K562 (cell line): ENCODE results near the gene MBOAT7. TPM values are rescaled to one million over a fixed set of nuclear protein-coding genes. Genes with fewer than 3 reads are reported as not detected.

Experiments
- ATAC-seq: fragments of 200-7000 bp; cut with Tn5 transposase; 3 replicates; pipeline ENCODE4 v1.9.1; 2020; ENCODE audit warnings: moderate library complexity
- BruUV-seq: library from RNA; stranded (reverse); fragments of 400-500 nt; replicated peaks from 2 replicates; lab custom pipeline; 2021; lab: Mats Ljungman, UMichigan
- CTCF ChIA-PET: fragments of 300-600 bp; formaldehyde crosslinking; extraction: SDS; loops from one replicate; lab custom pipeline; 2021; ENCODE audit warnings: low intra/inter-chr PET ratio; lab: Yijun Ruan, JAX
- POLR2A ChIA-PET: fragments of 300-600, 350-650 bp; sonication (Branson Sonifier 250); formaldehyde crosslinking; extraction: SDS; loops from one replicate; lab custom pipeline; 2021; ENCODE audit warnings: antibody characterized with exemption, inconsistent platforms; lab: Yijun Ruan, JAX
- DNase-seq, 4 experiments: peaks; one replicate each; pipeline versions ENCODE4 v3.0.0 to v3.0.0-alpha.2; 2011 to 2018; ENCODE audit warnings: low spot score in 3 of 4, mixed read lengths in 3 of 4; ENCODE audit errors: extremely low read depth in 1 of 4
- FAIRE-seq: peaks from 2 replicates; lab custom pipeline; 2011; peaks lifted over from hg19 to GRCh38; lab: Jason Lieb, UNC
- H2AFZ ChIP-seq: 2 replicates; pipeline ENCODE4 v1.6.0; 2011; ENCODE audit warnings: low read depth, low read length, control low read depth, inconsistent platforms
- H3K27ac ChIP-seq: fragments of 200-600 bp; 3 replicates; pipeline ENCODE4 v1.8.0; 2011; ENCODE audit warnings: low read depth, mild to moderate bottlenecking, control low read depth, inconsistent platforms, low read length, moderate library complexity, mixed read lengths; ENCODE audit errors: extremely low read depth
- H3K27me3 ChIP-seq, 2 experiments: fragments of 300-600 bp in 1 of 2; 2 replicates in 1 of 2; 3 replicates in 1 of 2; pipeline versions ENCODE4 v1.6.0 to v1.8.0; 2011; ENCODE audit warnings: inconsistent platforms in 2 of 2, low read length in 2 of 2, mild to moderate bottlenecking in 1 of 2, mixed read lengths in 1 of 2, moderate library complexity in 1 of 2; ENCODE audit not compliant: control insufficient read depth in 2 of 2, insufficient read depth in 2 of 2
- H3K36me3 ChIP-seq: fragments of 300-600 bp; 3 replicates; pipeline ENCODE4 v1.8.0; 2011; ENCODE audit warnings: mild to moderate bottlenecking, low read length, inconsistent platforms; ENCODE audit not compliant: control insufficient read depth, insufficient read depth
- H3K4me1 ChIP-seq, 2 experiments: fragments of 200-600 bp in 1 of 2; replicated peaks in 1 of 2; 2 replicates in 1 of 2; 3 replicates in 1 of 2; pipeline versions ENCODE4 v1.5.1 to v1.8.0; 2011; ENCODE audit warnings: inconsistent platforms in 2 of 2, low read length in 2 of 2, mild to moderate bottlenecking in 1 of 2, mixed read lengths in 1 of 2, moderate library complexity in 1 of 2; ENCODE audit not compliant: control insufficient read depth in 2 of 2, insufficient read depth in 2 of 2
- H3K4me2 ChIP-seq: 2 replicates; pipeline ENCODE4 v1.6.1; 2011; ENCODE audit warnings: low read length, control low read depth, inconsistent platforms, mixed read lengths; ENCODE audit not compliant: insufficient read depth
- H3K4me3 ChIP-seq: fragments of 200-600 bp; sonication (generic), shearing (Covaris generic); 2 replicates; pipeline ENCODE4 v1.5.1; 2016; ENCODE audit warnings: control low read depth, inconsistent platforms
- H3K79me2 ChIP-seq: fragments of 200-600 bp; 3 replicates; pipeline ENCODE4 v1.8.0; 2011; ENCODE audit warnings: low read length, inconsistent platforms; ENCODE audit not compliant: control insufficient read depth, insufficient read depth
- H3K9ac ChIP-seq, 2 experiments: 2 replicates each; pipeline versions ENCODE4 v1.6.0 to v1.6.1; 2011; ENCODE audit warnings: low read depth in 2 of 2, low read length in 2 of 2, control low read depth in 1 of 2, inconsistent platforms in 1 of 2, mild to moderate bottlenecking in 1 of 2, mixed read lengths in 1 of 2; ENCODE audit not compliant: insufficient read depth in 1 of 2
- H3K9me1 ChIP-seq: one replicate; pipeline ENCODE4 v1.6.0; 2011; ENCODE audit warnings: inconsistent platforms, mild to moderate bottlenecking, low read length, moderate library complexity; ENCODE audit not compliant: control insufficient read depth, insufficient read depth
- H3K9me3 ChIP-seq: replicated peaks from 2 replicates; pipeline ENCODE4 v1.5.1; 2011; ENCODE audit warnings: low read depth, low read length, inconsistent platforms; ENCODE audit not compliant: control insufficient read depth, insufficient read depth
- H4K20me1 ChIP-seq: replicated peaks from 2 replicates; pipeline ENCODE4 v1.6.1; 2011; ENCODE audit warnings: low read length, inconsistent platforms, mixed read lengths; ENCODE audit not compliant: control insufficient read depth, insufficient read depth
- CBX8 ChIP-seq: fragments of 200-600 bp; sonication (generic); IDR thresholded peaks from 2 replicates; pipeline ENCODE4 v1.6.1; 2012; ENCODE audit warnings: borderline replicate concordance, mixed run types, low read depth, mild to moderate bottlenecking, moderate library complexity, mixed read lengths, low read length, control low read depth, inconsistent platforms; ENCODE audit not compliant: poor library complexity, severe bottlenecking; ENCODE audit errors: extremely low read depth
- HNRNPUL1 ChIP-seq: fragments of 200-400 bp; formaldehyde crosslinking; IDR thresholded peaks from 2 replicates; pipeline ENCODE4 v1.6.1; 2017; ENCODE audit warnings: low read length
- JUN ChIP-seq, 2 experiments: sonication (generic) in 1 of 2; formaldehyde crosslinking in 1 of 2; IDR thresholded peaks; 2 replicates each; pipeline versions ENCODE4 v1.6.1 to v1.8.0; 2012 to 2022; ENCODE audit warnings: borderline replicate concordance in 2 of 2, mild to moderate bottlenecking in 2 of 2, improper control_type of control experiment in 1 of 2, low read depth in 1 of 2, low read length in 1 of 2, missing genetic modification reagents in 1 of 2
- KDM4B ChIP-seq, 2 experiments: fragments of 450-650 bp in 1 of 2; sonication (generic) in 1 of 2; IDR thresholded peaks; 2 replicates each; pipeline ENCODE4 v1.6.1; 2016 to 2017; ENCODE audit warnings: borderline replicate concordance in 2 of 2, antibody characterized with exemption in 1 of 2, low read depth in 1 of 2, mild to moderate bottlenecking in 1 of 2
- MBD2 ChIP-seq: sonication (generic); IDR thresholded peaks from 2 replicates; pipeline ENCODE4 v1.6.1; 2016; ENCODE audit warnings: low read depth, borderline replicate concordance
- POLR3G ChIP-seq: IDR thresholded peaks from 2 replicates; pipeline ENCODE4 v1.6.1; 2011; ENCODE audit not compliant: insufficient read length, insufficient replicate concordance; ENCODE audit errors: extremely low read depth
- SIN3B ChIP-seq: fragments of 450-650 bp; IDR thresholded peaks from 2 replicates; pipeline ENCODE4 v1.6.1; 2017; ENCODE audit warnings: low read depth, mild to moderate bottlenecking, moderate library complexity
- SRF ChIP-seq, 2 experiments: fragments of 250-450, 450-650 bp in 1 of 2; sonication (Bioruptor Pico) in 1 of 2; sonication (generic) in 1 of 2; formaldehyde crosslinking; IDR thresholded peaks; 2 replicates each; pipeline versions ENCODE4 v1.5.0 to v1.5.1; 2020 to 2022; ENCODE audit warnings: mild to moderate bottlenecking in 1 of 2, missing genetic modification reagents in 1 of 2
- THRA ChIP-seq: fragments of 450-650 bp; IDR thresholded peaks from 2 replicates; pipeline ENCODE4 v1.6.1; 2017; ENCODE audit warnings: mild to moderate bottlenecking, moderate library complexity
- TSC22D4 ChIP-seq: fragments of 450-650 bp; IDR thresholded peaks from 2 replicates; pipeline ENCODE4 v1.6.1; 2016; ENCODE audit warnings: missing genetic modification characterization, missing biosample characterization, control low read depth
- ZBTB1 ChIP-seq: sonication (generic); formaldehyde crosslinking; IDR thresholded peaks from 2 replicates; pipeline ENCODE4 v1.8.1; 2023; ENCODE audit warnings: missing genetic modification reagents, low read depth, mild to moderate bottlenecking, borderline replicate concordance
- ZC3H11A ChIP-seq: IDR thresholded peaks from 2 replicates; pipeline ENCODE4 v1.6.1; 2012; ENCODE audit warnings: low read depth, low read length, improper control_type of control experiment
- ZNF274 ChIP-seq: IDR thresholded peaks from 2 replicates; pipeline ENCODE4 v1.6.1; 2011; ENCODE audit warnings: low read depth, mild to moderate bottlenecking, low read length, moderate library complexity, borderline replicate concordance
- ZNF311 ChIP-seq: fragments of 250-450 bp; sonication (Bioruptor Pico); IDR thresholded peaks from 2 replicates; pipeline ENCODE4 v1.4.0; 2020; ENCODE audit warnings: mild to moderate bottlenecking, moderate library complexity
- WGBS: fragments of 100-300 bp; shearing (Covaris generic); methylation state at CpG from one replicate; pipeline ENCODE4 v1.1.6; 2016; ENCODE audit warnings: low coverage, mixed read lengths; ENCODE audit not compliant: insufficient coverage; ENCODE audit errors: missing lambda C conversion rate; 5-methylcytosine and 5-hydroxymethylcytosine counted together
- in situ Hi-C: fragments of 300-500 bp; cut with MboI; formaldehyde crosslinking; loops from 4 replicates; pipeline ENCODE4 v1.15.0; 2018; ENCODE audit warnings: inconsistent platforms, mixed read lengths
- intact Hi-C: fragments of 100-400 bp; cut with micrococcal nuclease; formaldehyde crosslinking; loops from 2 replicates; pipeline ENCODE4 v1.14.2; 2022
- polyA plus RNA-seq, 8 experiments: library from polyadenylated mRNA; depleted of rRNA in 4 of 8; stranded (reverse) in 5 of 8; unstranded in 3 of 8; fragments of >200 nt; fragmentation: Nextera tagmentation in 2 of 8; fragmentation: Illumina TruSeq in 1 of 8; extraction: Ambion mirVana in 2 of 8; extraction: Trizol in 1 of 8; gene quantifications; 2 replicates each; pipeline versions ENCODE4 v1.2.1 to v1.2.3, GENCODE V29; 2011 to 2014; ENCODE audit warnings: inconsistent platforms in 1 of 8, missing spikeins in 1 of 8
- total RNA-seq, 7 experiments: library from RNA; depleted of rRNA in 6 of 7; stranded (reverse); fragments of >200 nt in 6 of 7; fragmentation: Illumina TruSeq in 2 of 7; extraction: Trizol in 2 of 7; gene quantifications; 2 replicates each; pipeline versions ENCODE4 v1.2.1 to v1.2.3, GENCODE V29; 2011 to 2021; ENCODE audit warnings: low replicate concordance in 1 of 7
- TF ChIP-seq, protein P1 (sequence below), 3 experiments: fragments of 200-800 bp in 1 of 3; fragments of 250-450 bp in 1 of 3; fragments of 450-650 bp in 1 of 3; sonication (Bioruptor Pico) in 1 of 3; sonication (Bioruptor generic) in 1 of 3; formaldehyde crosslinking in 1 of 3; IDR thresholded peaks; 2 replicates each; pipeline versions ENCODE4 v1.6.1 to v1.8.0; 2016 to 2022; ENCODE audit warnings: mild to moderate bottlenecking in 2 of 3, missing genetic modification characterization in 2 of 3, missing compliant biosample characterization in 1 of 3, moderate library complexity in 1 of 3

The MBOAT7 gene
- total and polyA plus RNA-seq, 9 of the 15 experiments (the other 6 are each of a cell fraction or from before 2014, with no cell fraction given), result 1.4 to 153 (median 56.1) TPM

DNA sequence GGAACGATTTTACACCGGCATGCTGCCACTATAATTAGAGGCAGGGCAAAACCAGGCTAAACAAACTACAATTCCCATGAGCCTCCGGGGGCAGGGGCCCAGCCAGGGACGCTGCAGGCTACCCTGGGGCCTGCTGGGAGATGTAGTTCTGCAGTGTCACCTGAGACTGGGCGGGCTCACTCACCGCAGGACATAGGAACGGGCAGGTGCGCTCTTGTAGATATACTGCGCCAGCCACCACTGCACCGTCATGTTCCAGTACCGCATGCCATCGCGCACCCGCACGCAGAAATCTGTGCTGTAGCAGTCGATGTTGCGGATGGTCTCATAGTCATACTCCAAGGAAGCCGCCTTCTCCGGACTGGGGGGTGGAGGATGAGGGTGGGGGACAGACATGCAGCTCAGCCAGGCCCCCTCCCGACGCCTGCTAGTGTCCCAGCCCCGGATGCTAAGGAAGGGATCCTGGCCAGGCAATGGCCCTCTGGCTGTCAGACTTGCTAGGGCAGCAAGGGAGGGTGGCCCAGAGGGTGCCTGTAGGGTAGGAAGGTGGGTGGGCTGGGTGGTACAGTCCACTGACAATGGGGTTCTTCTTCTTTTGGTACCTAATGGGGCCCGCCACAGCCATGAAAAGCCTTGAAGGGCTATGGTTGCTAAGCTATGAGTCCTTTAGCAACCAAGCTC lies 10.7 kb downstream of the MBOAT7 start:
- H3K9me1 ChIP-seq, result peaks cover 3% of the 10 kb centered on the region
- WGBS, result 90% methylated on average over 21 of the region's 23 CpGs
- H4K20me1 ChIP-seq, result no peaks in the 10 kb centered on the region; the same call in 1 of the 2 replicates
- CTCF ChIA-PET, result no interaction called here
- in situ Hi-C loops (no loop called here), intact Hi-C loops (no loop called here)
- BruUV-seq, result no TSS peak
- H3K4me3 ChIP-seq, result no peak overlapping the region
- peaks cover 57% of the 10 kb centered on the region; the same call in 2 of the 3 replicates for H3K36me3 ChIP-seq
- H3K9ac ChIP-seq, result peak overlapping the region in 1 of 2 experiments; percentile 61; a peak in 1 of 4 replicates
- no peaks in the 10 kb centered on the region for H3K79me2 ChIP-seq
- no peaks in the 10 kb centered on the region for H3K27me3 ChIP-seq
- ATAC-seq (peak; percentile 93), FAIRE-seq (peak; percentile 74), DNase-seq (peak in 2 of 4 experiments; percentile 41 to 55)
- no peaks in the 10 kb centered on the region for H3K9me3 ChIP-seq
- H3K4me1 ChIP-seq, result peaks cover 0 to 24% of the 10 kb centered on the region in 2 experiments; a peak in 2 of 5 replicates
- H2AFZ ChIP-seq, result no peak overlapping the region
- no peak overlapping the region for H3K4me2 ChIP-seq
- POLR2A ChIA-PET, result interaction anchor here (0.6 to 1.7 kb wide), 3 partner anchors 11 to 42 kb away, joined by 3 to 10 read pairs (median 8); partner anchors contain the start of genes MBOAT7 and RPS9
- H3K27ac ChIP-seq, result no peak overlapping the region
- TF ChIP-seq, protein P1, sequence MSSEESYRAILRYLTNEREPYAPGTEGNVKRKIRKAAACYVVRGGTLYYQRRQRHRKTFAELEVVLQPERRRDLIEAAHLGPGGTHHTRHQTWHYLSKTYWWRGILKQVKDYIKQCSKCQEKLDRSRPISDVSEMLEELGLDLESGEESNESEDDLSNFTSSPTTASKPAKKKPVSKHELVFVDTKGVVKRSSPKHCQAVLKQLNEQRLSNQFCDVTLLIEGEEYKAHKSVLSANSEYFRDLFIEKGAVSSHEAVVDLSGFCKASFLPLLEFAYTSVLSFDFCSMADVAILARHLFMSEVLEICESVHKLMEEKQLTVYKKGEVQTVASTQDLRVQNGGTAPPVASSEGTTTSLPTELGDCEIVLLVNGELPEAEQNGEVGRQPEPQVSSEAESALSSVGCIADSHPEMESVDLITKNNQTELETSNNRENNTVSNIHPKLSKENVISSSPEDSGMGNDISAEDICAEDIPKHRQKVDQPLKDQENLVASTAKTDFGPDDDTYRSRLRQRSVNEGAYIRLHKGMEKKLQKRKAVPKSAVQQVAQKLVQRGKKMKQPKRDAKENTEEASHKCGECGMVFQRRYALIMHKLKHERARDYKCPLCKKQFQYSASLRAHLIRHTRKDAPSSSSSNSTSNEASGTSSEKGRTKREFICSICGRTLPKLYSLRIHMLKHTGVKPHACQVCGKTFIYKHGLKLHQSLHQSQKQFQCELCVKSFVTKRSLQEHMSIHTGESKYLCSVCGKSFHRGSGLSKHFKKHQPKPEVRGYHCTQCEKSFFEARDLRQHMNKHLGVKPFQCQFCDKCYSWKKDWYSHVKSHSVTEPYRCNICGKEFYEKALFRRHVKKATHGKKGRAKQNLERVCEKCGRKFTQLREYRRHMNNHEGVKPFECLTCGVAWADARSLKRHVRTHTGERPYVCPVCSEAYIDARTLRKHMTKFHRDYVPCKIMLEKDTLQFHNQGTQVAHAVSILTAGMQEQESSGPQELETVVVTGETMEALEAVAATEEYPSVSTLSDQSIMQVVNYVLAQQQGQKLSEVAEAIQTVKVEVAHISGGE (CRISPR knock-in tag; IDR thresholded peaks at IDR 0.05), result no peak
- TF ChIP-seq TSC22D4 (tag), result no peak
- no peak for TF ChIP-seq KDM4B (IDR thresholded peaks at IDR 0.05; ENCODE audit: borderline replicate concordance in 2 of 2, low read depth in 1 of 2)
- TF ChIP-seq SRF (CRISPR knock-in tag; IDR thresholded peaks at IDR 0.05), result no peak
- no peak for TF ChIP-seq ZNF274
- peak; percentile 76 for TF ChIP-seq MBD2
- TF ChIP-seq ZBTB1 (CRISPR knock-in tag), result no peak
- no peak for TF ChIP-seq JUN (IDR thresholded peaks at IDR 0.05; ENCODE audit: borderline replicate concordance, low read depth, low read length)
- TF ChIP-seq JUN (CRISPR knock-in tag; IDR thresholded peaks at IDR 0.05; ENCODE audit: borderline replicate concordance), result no peak
- TF ChIP-seq CBX8, result no peak
- TF ChIP-seq ZC3H11A, result no peak
- no peak for TF ChIP-seq POLR3G
- no peak for TF ChIP-seq SIN3B
- no peak for TF ChIP-seq THRA
- TF ChIP-seq ZNF311, result no peak
- no peak for TF ChIP-seq HNRNPUL1
